ENCODE measurements around the gene DET1.
A peak's percentile ranks its signal among the peaks of the same experiment; 100 is the strongest.

The DET1 gene

GRCh38 chr15:88465633-88466224, 80.8 kb downstream of the DET1 start:
- peak; percentile 87 for DNase-seq (ENCODE audit: low spot score)

- no peak for DNase-seq (ENCODE audit: low spot score)
These were observed 82.5 kb downstream of the DET1 start for GRCh38 chr15:88463870-88464532.

All from RKO (cell line).